HCT116 (cell line): ENCODE measurements around the gene RPLP1. TPM values are rescaled to one million over a fixed set of nuclear protein-coding genes. Genes with fewer than 3 reads are reported as not detected.

Source experiments
- ATAC-seq: fragments of 200-7000 bp; cut with Tn5 transposase; 2 replicates; pipeline ENCODE4 v1.9.1; 2020; ENCODE audit warnings: mild to moderate bottlenecking, moderate library complexity
- BruUV-seq: library from RNA; stranded (reverse); fragments of 400-500 nt; replicated peaks from 2 replicates; lab custom pipeline; 2021; lab: Mats Ljungman, UMichigan
- CTCF ChIA-PET: fragments of 300-600 bp; sonication (Branson Sonifier 250); formaldehyde crosslinking; loops from one replicate; lab custom pipeline; 2021; ENCODE audit warnings: antibody characterized with exemption; lab: Charles Lee
- POLR2A ChIA-PET: fragments of 300-600, 350-600 bp; sonication (Branson Sonifier 250); formaldehyde crosslinking; loops from one replicate; lab custom pipeline; 2021; ENCODE audit warnings: antibody characterized with exemption; lab: Charles Lee
- RAD21 ChIA-PET, 2 experiments: fragments of 300-600 bp; sonication (Branson Sonifier 250); formaldehyde crosslinking; loops; one replicate each; lab custom pipeline; 2023; ENCODE audit warnings: low total read pairs in 2 of 2; ENCODE audit not compliant: uncharacterized antibody in 2 of 2, unreplicated experiment in 2 of 2, low non-redundant PET in 1 of 2; lab: Charles Lee
- DNase-seq: peaks from one replicate; pipeline ENCODE4 v3.0.0-alpha.2; 2010; ENCODE audit warnings: low read depth, low spot score
- H2AFZ ChIP-seq: fragments of 200-600 bp; shearing (Covaris generic), sonication (generic); 2 replicates; pipeline ENCODE4 v1.6.1; 2017; ENCODE audit warnings: low read depth, mixed run types, mixed read lengths, antibody characterized with exemption, low read length; ENCODE audit not compliant: poor library complexity, severe bottlenecking
- H3K27ac ChIP-seq: 2 replicates; pipeline ENCODE4 v1.5.1; 2012; ENCODE audit warnings: low read depth, low read length
- H3K27me3 ChIP-seq: fragments of 200-600 bp; sonication (generic); 2 replicates; pipeline ENCODE4 v1.6.1; 2016; ENCODE audit warnings: mixed run types, low read length, mixed read lengths; ENCODE audit not compliant: insufficient read depth
- H3K36me3 ChIP-seq, 2 experiments: fragments of 200-500 bp in 1 of 2; fragments of 200-600 bp in 1 of 2; sonication (Bioruptor generic) in 1 of 2; sonication (generic) in 1 of 2; 2 replicates each; pipeline versions ENCODE4 v1.5.1 to v1.6.1; 2014 to 2016; ENCODE audit warnings: low read length in 2 of 2, inconsistent platforms in 1 of 2, mixed read lengths in 1 of 2, mixed run types in 1 of 2; ENCODE audit not compliant: insufficient read depth in 2 of 2, control insufficient read depth in 1 of 2
- H3K4me1 ChIP-seq, 2 experiments: fragments of 200-600 bp in 1 of 2; sonication (generic) in 1 of 2; 2 replicates each; pipeline versions ENCODE4 v1.5.1 to v1.6.1; 2012 to 2017; ENCODE audit warnings: low read length in 2 of 2, inconsistent platforms in 1 of 2, mild to moderate bottlenecking in 1 of 2, mixed read lengths in 1 of 2, mixed run types in 1 of 2, moderate library complexity in 1 of 2; ENCODE audit not compliant: insufficient read depth in 2 of 2, control insufficient read depth in 1 of 2
- H3K4me2 ChIP-seq: fragments of 200-600 bp; sonication (generic); 2 replicates; pipeline ENCODE4 v1.6.1; 2017; ENCODE audit warnings: mixed run types, low read length, mixed read lengths
- H3K4me3 ChIP-seq, 2 experiments: fragments of 200-600 bp in 1 of 2; sonication (generic) in 1 of 2; replicated peaks in 1 of 2; 2 replicates each; pipeline ENCODE4 v1.5.1; 2011 to 2016; ENCODE audit warnings: low read length in 2 of 2, control low read depth in 1 of 2, low read depth in 1 of 2, mild to moderate bottlenecking in 1 of 2, mixed read lengths in 1 of 2, mixed run types in 1 of 2
- H3K79me2 ChIP-seq: fragments of 200-600 bp; sonication (generic); 2 replicates; pipeline ENCODE4 v1.6.1; 2017; ENCODE audit warnings: mild to moderate bottlenecking, mixed run types, low read length, moderate library complexity, mixed read lengths; ENCODE audit not compliant: insufficient read depth
- H3K9ac ChIP-seq: fragments of 200-600 bp; sonication (generic); 2 replicates; pipeline ENCODE4 v1.6.1; 2016; ENCODE audit warnings: low read length, mixed read lengths
- H3K9me2 ChIP-seq: fragments of 200-600 bp; sonication (generic), shearing (Covaris generic); 2 replicates; pipeline ENCODE4 v1.6.1; 2017; ENCODE audit warnings: mixed run types, mild to moderate bottlenecking, moderate library complexity; ENCODE audit not compliant: insufficient read depth
- H3K9me3 ChIP-seq, 2 experiments: fragments of 200-500 bp in 1 of 2; fragments of 200-600 bp in 1 of 2; sonication (Bioruptor generic) in 1 of 2; sonication (generic) in 1 of 2; 2 replicates each; pipeline ENCODE4 v1.6.1; 2014 to 2017; ENCODE audit warnings: low read length in 2 of 2, mixed read lengths in 2 of 2, inconsistent platforms in 1 of 2, low read depth in 1 of 2, mild to moderate bottlenecking in 1 of 2, mixed run types in 1 of 2, moderate library complexity in 1 of 2; ENCODE audit not compliant: control insufficient read depth in 1 of 2, insufficient read depth in 1 of 2
- H4K20me1 ChIP-seq: fragments of 200-600 bp; sonication (generic), shearing (Covaris generic); 2 replicates; pipeline ENCODE4 v1.6.1; 2017; ENCODE audit warnings: mixed run types, mild to moderate bottlenecking, moderate library complexity; ENCODE audit not compliant: insufficient read depth
- ATF3 ChIP-seq: IDR thresholded peaks from 2 replicates; pipeline ENCODE4 v1.6.1; 2012
- CEBPB ChIP-seq: IDR thresholded peaks from 2 replicates; pipeline ENCODE4 v1.6.1; 2012; ENCODE audit warnings: low read depth
- CTCF ChIP-seq, 3 experiments: fragments of 200-600 bp in 1 of 3; sonication (generic) in 1 of 3; IDR thresholded peaks in 2 of 3; conservative IDR thresholded peaks in 1 of 3; 2 replicates each; pipeline ENCODE4 v1.5.1; 2012 to 2017; ENCODE audit warnings: low read depth in 2 of 3, low read length in 2 of 3, antibody characterized with exemption in 1 of 3, borderline replicate concordance in 1 of 3, control low read depth in 1 of 3, mild to moderate bottlenecking in 1 of 3, mixed read lengths in 1 of 3, mixed run types in 1 of 3, moderate library complexity in 1 of 3; ENCODE audit not compliant: insufficient read depth in 1 of 3
- EGR1 ChIP-seq: IDR thresholded peaks from 2 replicates; pipeline ENCODE4 v1.6.1; 2012; ENCODE audit warnings: low read depth
- FOSL1 ChIP-seq: IDR thresholded peaks from 2 replicates; pipeline ENCODE4 v1.6.1; 2012; ENCODE audit warnings: low read depth
- JUND ChIP-seq: IDR thresholded peaks from 2 replicates; pipeline ENCODE4 v1.6.1; 2012
- POLR2A ChIP-seq: IDR thresholded peaks from 2 replicates; pipeline ENCODE4 v1.7.0; 2011; ENCODE audit warnings: borderline replicate concordance; ENCODE audit not compliant: insufficient read depth, insufficient read length; ENCODE audit errors: extremely low read depth
- POLR2AphosphoS5 ChIP-seq: IDR thresholded peaks from 2 replicates; pipeline ENCODE4 v1.6.1; 2011; ENCODE audit warnings: mild to moderate bottlenecking, low read depth, low read length, moderate library complexity
- RAD21 ChIP-seq: IDR thresholded peaks from 2 replicates; pipeline ENCODE4 v1.6.1; 2012; ENCODE audit warnings: low read depth, mild to moderate bottlenecking
- REST ChIP-seq: IDR thresholded peaks from 2 replicates; pipeline ENCODE4 v1.6.1; 2012; ENCODE audit warnings: low read depth
- SIN3A ChIP-seq: IDR thresholded peaks from 2 replicates; pipeline ENCODE4 v1.6.1; 2012; ENCODE audit warnings: low read depth
- TCF7L2 ChIP-seq: IDR thresholded peaks from 2 replicates; pipeline ENCODE4 v1.7.0; 2011; ENCODE audit warnings: borderline replicate concordance, inconsistent platforms; ENCODE audit not compliant: insufficient read depth, insufficient read length; ENCODE audit errors: extremely low read depth
- YY1 ChIP-seq: IDR thresholded peaks from 2 replicates; pipeline ENCODE4 v1.6.1; 2011; ENCODE audit warnings: low read length, low read depth, moderate library complexity, mild to moderate bottlenecking; ENCODE audit not compliant: insufficient replicate concordance; ENCODE audit errors: extremely low read depth
- ZFX ChIP-seq: fragments of 450-650 bp; IDR thresholded peaks from 2 replicates; pipeline ENCODE4 v1.6.1; 2017
- intact Hi-C: fragments of 100-400 bp; cut with micrococcal nuclease; formaldehyde crosslinking; loops from 2 replicates; pipeline ENCODE4 v1.10.0; 2022
- total RNA-seq: library from RNA; stranded (reverse); gene quantifications from one replicate; pipeline ENCODE4 v1.2.1, GENCODE V29; 2021; ENCODE audit not compliant: unreplicated experiment

Gene RPLP1
- total RNA-seq, 1 experiment from 2014 or later = 3,138 TPM

- H3K4me1 ChIP-seq = no peaks in the 10 kb centered on the region
- POLR2A ChIA-PET = interaction anchor here (1.5 kb wide), 1 partner anchor 12 kb away, joined by 4 read pairs; no protein-coding TSS in a partner anchor
Measured at GRCh38 chr15:69439623-69440022, 13.0 kb upstream of the RPLP1 start.

More at GRCh38 chr15:69439623-69440022, 13.0 kb upstream of the RPLP1 start:
- H3K27ac ChIP-seq = no peak overlapping the region
- peaks cover 69 to 75% of the 10 kb centered on the region in 2 experiments for H3K36me3 ChIP-seq
- TF ChIP-seq EGR1 (no peak), SIN3A (no peak), REST (no peak), POLR2AphosphoS5 (no peak), TCF7L2 (no peak), POLR2A (no peak), YY1 (no peak), ATF3 (no peak), RAD21 (no peak), JUND (no peak), ZFX (no peak), CEBPB (no peak), FOSL1 (no peak), CTCF (IDR thresholded peaks at IDR 0.05 in 2 of 3, conservative IDR thresholded peaks at IDR 0.05 in 1 of 3; ENCODE audit: borderline replicate concordance in 1 of 3, insufficient read depth in 1 of 3, low read depth in 2 of 3, low read length in 2 of 3) (no peak)
- H3K4me2 ChIP-seq = no peak overlapping the region
- H3K79me2 ChIP-seq = peaks cover 61% of the 10 kb centered on the region
- ATAC-seq (no peak), DNase-seq (no peak)
- no peak overlapping the region for H2AFZ ChIP-seq
- H3K9me3 ChIP-seq = no peaks in the 10 kb centered on the region
- H3K4me3 ChIP-seq = no peak overlapping the region
- intact Hi-C loops = no loop called here
- no peaks in the 10 kb centered on the region for H4K20me1 ChIP-seq
- H3K27me3 ChIP-seq = no peaks in the 10 kb centered on the region
- ChIA-PET CTCF (no interaction called here), RAD21 (no interaction called here)
- no TSS peak for BruUV-seq
- no peak overlapping the region for H3K9ac ChIP-seq
- H3K9me2 ChIP-seq = no peaks in the 10 kb centered on the region
